T-helper 1 cell (primary cell): Measurements from ENCODE around the gene BRD9.

Experiments used
- DNase-seq, 5 donors: peaks; one replicate each; pipeline ENCODE4 v3.0.0-alpha.2; 2012 to 2020

The BRD9 gene

GRCh38 chr5:878125-878524 is 14.5 kb downstream of the BRD9 start:
- DNase-seq, result no peak

DNA sequence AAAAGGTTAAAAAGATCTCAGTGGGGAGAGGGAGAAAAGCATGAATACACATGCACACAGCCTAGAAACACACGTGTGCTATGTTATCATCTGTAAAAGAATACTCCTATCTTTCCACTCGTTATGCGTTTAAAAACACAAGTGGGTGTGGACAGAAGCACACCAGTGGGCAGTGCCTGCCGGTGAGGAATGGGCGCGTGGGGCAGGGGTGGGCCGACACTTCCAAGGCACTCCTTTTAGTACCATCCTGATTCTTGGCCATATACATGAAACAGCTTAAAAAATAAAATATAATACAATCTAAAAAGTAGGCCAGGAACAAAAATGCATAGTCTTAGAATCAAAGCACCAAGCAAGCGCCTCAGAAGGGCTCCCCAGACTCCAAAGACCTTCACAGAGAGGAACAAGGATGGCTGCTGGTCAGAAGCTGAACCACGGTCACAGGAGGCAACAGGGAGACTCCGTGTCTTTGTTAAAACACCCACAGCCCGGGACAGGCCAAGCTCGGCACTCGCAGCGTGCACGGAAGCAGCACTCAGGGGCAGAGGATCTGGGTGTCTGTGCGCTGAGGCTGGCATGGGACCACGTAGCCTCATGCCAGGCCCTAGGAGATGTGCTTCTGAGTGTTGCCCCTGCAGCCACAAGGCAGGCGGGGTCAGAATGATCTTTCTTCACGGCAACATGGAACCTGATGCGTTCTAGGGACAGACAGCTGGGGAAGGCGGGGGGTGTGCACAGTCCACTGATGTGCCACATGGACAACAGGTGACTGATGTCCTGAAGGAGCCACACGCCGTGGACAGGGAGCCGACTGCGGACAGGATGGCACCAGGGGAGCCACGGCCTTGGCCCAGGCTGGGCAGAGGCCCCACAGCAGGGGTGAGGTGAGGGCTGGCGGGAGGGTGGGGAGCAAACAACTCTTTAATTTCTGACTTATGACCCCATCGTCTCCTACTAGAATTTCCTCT is 15.9 kb downstream of the BRD9 start:
- DNase-seq, result no peak

DNA sequence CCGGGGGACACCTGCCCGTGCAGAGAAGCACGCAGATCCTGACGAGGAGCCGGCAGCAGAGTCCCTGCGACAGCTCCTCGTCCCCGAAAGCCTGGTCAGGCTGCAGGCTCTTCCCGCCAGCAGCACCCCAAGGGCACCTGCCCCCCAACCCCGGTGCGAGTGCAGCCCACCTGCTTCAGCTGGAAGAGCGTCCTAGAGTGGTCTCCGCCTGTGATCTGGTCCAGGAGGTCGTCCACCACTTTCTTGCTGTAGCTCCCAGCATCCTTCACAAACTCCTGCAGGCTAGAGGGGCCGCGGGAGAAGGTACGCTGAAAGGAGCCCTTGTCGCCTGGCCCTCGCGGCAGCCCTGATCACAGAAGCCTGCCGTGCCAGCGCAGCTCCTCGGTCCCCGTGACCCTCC is 16.7 kb downstream of the BRD9 start:
- DNase-seq, result no peak

- no peak for DNase-seq
These were observed 19.3 kb downstream of the BRD9 start for GRCh38 chr5:873328-873727.

DNA sequence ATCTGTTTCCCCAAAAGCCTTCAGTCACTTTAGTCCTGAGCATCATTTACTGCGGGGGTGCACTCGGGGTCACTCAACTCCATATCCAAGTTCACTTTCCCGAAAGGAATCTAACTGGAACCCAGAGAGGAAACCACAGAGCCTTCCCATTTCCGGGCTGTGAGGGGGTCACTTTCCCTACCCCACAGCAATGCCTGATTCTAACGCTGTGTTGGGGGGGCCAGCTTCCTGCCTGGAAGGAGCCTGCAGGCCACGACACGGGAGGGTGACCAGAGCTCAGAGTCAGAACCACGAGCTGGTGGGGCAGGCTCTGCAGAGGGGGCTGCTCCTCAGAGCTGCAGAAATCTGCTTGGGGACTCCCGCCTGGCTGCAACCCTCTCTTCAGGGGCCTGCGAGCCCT is 20.3 kb downstream of the BRD9 start:
- DNase-seq, result no peak

- DNase-seq, result no peak
These were observed 20.9 kb downstream of the BRD9 start for GRCh38 chr5:871596-872298.

DNA sequence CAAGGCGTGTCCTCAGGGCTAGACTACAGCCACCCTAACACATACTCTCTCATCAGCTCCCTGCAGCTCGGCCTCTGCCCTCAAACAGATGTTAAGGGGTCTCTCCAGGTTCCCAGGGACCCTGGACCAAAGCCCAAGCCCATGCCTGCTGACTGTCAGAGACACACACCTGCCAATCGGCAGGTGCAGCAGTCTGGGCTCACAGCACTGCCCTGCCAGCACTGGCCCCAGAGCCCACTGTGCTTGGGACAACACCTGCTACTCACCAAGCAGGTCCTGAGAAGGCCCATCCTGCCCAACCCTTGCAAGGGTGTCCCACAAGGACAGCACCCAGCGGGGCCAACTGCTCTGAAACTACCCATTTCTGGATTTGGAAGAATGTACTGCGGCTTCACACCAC is 21.6 kb downstream of the BRD9 start:
- DNase-seq, result no peak

DNA sequence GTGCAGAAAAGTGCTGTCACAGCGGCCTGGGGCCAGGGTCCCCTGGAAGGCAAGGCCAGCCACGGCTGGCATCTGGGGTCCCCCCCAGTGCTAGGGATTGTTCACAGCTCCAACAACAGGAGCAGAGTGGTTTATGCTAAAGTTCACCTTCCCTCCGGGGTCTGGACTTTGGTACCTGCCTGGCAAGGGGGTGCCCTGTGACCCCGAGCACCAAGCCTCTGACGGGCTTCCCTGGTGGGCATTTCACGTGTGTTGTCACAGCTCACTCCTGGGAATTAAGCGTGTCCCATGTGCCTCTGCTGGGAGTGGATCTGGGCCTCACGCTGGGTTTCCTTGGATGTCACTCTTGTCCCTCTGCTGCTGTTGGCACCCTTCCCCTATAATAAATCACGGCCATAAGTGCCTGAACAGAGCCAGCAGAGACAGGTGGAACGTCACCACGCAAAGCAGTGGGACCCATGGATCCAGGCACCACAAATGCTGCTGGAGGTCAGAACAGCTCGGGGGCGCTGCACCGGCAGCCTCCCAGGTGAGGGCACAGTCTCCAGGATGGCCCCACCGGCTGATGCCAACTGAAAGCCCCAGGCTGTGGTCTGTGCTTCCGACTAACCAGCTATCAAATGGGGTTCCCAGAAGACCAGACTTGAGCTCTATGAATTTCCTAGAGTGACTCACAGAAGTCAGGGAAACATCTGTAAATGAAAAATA is 24.0 kb downstream of the BRD9 start:
- no peak for DNase-seq

GRCh38 chr5:867300-867870 is 25.2 kb downstream of the BRD9 start:
- DNase-seq, result no peak

DNA sequence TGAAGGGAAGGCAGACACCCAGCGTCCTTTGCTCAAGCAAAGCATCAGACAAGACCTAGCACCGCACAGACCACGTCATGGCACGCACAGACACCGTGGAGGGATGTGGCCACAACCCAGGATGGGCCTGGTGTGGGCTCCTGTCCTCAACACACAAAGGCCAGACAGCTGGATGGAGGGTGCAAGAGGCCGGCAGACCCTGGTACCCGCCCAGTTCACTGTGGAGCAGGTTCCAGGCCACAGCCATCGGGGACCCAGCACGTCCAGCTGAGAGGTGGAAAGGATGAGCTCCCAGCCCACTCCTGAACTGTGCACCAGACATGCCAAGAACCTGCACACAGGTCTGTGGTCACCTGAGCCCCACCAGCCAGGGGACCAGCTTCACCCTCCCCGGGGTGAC is 26.8 kb downstream of the BRD9 start:
- no peak for DNase-seq

GRCh38 chr5:865168-865521 is 27.5 kb downstream of the BRD9 start:
- DNase-seq, result no peak

DNA sequence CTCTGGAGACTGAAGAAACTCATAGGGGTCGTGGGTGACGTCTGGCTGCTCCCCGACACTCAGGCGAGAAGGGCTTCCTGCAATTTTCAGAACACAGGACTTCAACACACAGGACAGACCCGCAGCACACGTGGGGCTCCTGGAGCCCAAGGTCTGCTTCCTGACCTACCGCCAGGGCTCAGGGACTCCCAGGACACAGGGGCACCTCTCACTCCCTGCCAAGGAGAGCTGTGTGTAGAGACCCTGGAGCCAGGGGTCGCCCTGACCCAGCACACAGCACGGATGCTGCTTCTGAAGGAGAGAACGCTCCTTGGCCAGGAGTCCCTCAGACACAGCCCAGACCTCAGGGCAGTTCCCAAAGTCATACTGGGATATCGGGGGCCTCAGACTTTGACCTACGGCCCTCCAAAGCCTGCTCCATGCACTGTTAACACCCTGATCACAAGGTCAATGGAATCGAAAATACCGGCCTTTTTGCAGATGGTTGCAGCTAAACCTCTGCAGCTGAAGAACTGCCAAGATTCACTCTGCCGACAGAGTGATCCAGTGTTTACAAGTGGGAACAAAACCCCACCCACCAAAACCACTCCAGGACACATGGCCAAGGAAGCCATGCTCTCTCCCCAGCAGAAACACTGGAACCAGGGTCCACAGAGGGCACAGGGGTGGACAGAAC is 28.0 kb downstream of the BRD9 start:
- no peak for DNase-seq

- no peak for DNase-seq
These were observed 29.3 kb downstream of the BRD9 start for GRCh38 chr5:863244-863805.

- DNase-seq, result no peak
These were observed 30.0 kb downstream of the BRD9 start for GRCh38 chr5:862367-863243.

DNA sequence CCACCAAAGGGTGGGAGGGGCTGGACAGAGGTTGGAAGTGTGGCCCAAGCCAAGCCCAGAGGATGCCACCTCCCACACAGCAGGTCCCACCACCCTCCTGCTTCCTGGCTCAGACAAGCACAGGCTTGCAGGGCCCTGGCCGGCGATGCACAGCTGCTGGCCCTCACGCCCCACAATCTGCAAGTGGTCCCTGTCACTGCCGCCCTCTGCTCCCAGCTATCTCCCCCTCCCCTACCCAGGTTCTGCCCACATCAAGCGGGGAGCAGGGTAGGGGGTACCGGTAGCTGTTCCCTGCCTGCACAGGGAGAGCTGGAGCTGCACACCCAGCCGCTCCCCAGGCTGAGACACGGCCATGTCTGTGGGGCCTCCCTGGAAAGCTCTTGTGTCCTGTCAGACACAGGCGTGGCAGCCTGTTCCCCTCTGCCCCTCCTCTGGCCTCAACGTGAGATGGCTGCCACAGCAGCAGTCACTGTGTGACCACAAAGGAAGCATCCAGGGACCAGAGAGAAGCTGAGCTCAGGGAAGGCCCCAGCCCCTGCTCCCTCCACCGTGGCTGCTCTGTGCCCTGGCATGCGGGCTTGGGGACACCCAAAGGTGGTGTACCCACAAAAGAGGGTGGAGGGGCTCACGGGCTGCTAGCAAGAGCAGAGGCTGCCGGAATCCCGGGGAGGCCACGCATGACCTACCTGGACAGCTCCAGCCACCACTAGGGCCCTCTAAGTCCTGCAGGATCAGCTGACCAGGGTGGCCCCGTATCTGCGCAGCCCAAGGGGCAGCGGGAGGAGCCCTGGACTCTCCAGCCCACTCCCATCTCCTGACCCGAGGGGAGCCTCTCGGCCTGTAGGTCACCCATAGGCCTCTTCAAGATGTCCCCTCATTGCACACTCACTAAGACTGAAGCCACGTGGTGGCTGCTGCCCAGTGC is 30.9 kb downstream of the BRD9 start:
- no peak for DNase-seq

- no peak for DNase-seq
These were observed 32.0 kb downstream of the BRD9 start for GRCh38 chr5:860506-861150.

DNA sequence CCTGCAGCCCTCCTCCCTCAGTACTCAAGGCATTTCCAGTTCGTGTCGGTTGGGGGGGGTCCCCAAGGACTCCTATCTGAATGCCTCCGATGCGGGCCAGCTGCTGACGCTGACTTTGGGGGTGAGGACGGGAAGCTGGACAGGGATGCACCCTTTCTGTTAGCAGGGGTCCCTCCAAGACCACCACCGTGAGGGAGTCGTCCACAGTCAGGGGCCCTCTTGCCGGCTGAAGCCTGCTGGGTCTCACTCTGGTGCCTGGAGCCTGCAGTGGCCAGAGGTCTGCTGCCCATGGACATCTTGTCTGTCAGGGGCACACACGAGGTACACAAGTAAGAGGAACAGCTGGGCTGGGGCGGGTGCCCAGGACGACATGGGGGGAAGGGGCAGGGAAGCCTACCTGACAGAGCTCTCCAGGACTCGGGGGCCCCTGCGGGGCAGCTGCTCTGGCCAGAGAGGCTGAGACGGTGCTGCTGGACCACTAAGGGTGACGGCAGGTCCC is 32.8 kb downstream of the BRD9 start:
- no peak for DNase-seq

GRCh38 chr5:859391-859790 is 33.2 kb downstream of the BRD9 start:
- DNase-seq, result no peak

DNA sequence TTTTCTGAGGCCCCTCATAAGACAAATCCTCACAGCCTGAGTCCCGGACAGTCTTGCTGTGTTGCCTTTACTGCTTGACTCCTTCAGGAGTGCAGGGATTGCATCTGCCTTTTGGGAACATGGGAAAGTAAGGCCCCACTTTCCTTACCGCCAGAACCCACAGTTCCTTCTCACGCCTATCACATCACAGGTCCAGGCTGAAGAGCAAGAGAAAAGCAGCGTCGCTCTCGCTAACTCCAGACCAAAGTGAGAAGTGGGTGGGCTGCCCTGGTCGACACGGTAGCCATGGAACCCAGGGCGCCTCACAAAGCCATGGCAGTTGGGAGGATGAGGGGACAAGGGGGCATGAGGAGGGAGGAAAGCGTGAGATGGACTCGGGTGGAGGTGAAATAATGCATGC is 33.9 kb downstream of the BRD9 start:
- no peak for DNase-seq
